Measurements from ENCODE around the gene UMPS.
"Not testable (repeated sequence)": the region's sequence is repeated elsewhere in the genome, so short reads cannot be mapped to it uniquely, and the experiment has no call there.

UMPS gene

GRCh38 chr3:124751501-124751900 is 21.2 kb downstream of the UMPS start:
- POLR2A ChIA-PET: no interaction called here
- TF ChIP-seq, protein P1, sequence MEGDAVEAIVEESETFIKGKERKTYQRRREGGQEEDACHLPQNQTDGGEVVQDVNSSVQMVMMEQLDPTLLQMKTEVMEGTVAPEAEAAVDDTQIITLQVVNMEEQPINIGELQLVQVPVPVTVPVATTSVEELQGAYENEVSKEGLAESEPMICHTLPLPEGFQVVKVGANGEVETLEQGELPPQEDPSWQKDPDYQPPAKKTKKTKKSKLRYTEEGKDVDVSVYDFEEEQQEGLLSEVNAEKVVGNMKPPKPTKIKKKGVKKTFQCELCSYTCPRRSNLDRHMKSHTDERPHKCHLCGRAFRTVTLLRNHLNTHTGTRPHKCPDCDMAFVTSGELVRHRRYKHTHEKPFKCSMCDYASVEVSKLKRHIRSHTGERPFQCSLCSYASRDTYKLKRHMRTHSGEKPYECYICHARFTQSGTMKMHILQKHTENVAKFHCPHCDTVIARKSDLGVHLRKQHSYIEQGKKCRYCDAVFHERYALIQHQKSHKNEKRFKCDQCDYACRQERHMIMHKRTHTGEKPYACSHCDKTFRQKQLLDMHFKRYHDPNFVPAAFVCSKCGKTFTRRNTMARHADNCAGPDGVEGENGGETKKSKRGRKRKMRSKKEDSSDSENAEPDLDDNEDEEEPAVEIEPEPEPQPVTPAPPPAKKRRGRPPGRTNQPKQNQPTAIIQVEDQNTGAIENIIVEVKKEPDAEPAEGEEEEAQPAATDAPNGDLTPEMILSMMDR (IDR thresholded peaks at IDR 0.05; ENCODE audit: control extremely low read depth, extremely low read depth, low read depth, missing control alignments): no peak
- DNase-seq (ENCODE audit: extremely low spot score): no peak
- CTCF ChIA-PET: interaction anchor here (1.5 kb wide), 1 partner anchor 10 kb away, joined by 7 read pairs; no protein-coding TSS in a partner anchor

DNA sequence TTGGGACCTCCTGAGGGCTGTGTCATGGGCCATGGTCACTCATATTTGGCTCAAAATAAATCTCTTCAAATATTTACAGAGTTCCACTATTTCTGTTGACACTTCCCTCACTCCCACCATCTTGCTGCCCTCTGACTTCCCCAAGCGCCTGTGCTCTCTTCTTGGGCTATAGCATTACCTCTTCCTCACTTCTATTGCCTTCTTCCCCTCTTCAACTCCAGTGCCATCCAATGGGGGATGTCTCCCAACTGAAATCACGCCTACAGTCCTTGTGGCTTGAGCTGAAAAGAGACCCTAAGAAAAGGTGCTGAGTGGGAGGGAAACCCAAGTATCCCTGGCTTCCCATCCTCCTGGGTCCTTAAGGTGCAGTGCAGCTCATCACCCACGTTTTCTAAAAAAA is 21.8 kb downstream of the UMPS start:
- CTCF ChIA-PET: interaction anchor here (1.5 kb wide), 1 partner anchor 9 kb away, joined by 7 read pairs; no protein-coding TSS in a partner anchor
- POLR2A ChIA-PET: no interaction called here
- DNase-seq (ENCODE audit: extremely low spot score): no peak
- TF ChIP-seq, protein P1 (IDR thresholded peaks at IDR 0.05; ENCODE audit: control extremely low read depth, extremely low read depth, low read depth, missing control alignments): no peak

GRCh38 chr3:124757926-124758325 is 27.7 kb downstream of the UMPS start:
- POLR2A ChIA-PET: not testable (repeated sequence)
- CTCF ChIA-PET: interaction anchor here (4.3 to 6.9 kb wide), 3 partner anchors 11 to 146 kb away, joined by 16 to 215 read pairs (median 36); no protein-coding TSS in a partner anchor

GRCh38 chr3:124758851-124759635 is 28.8 kb downstream of the UMPS start:
- no peak for DNase-seq (ENCODE audit: extremely low spot score)
- CTCF ChIA-PET: interaction anchor here (1.9 to 6.9 kb wide), 9 partner anchors 10 to 827 kb away, joined by 5 to 215 read pairs (median 27); partner anchors contain the start of gene MUC13
- POLR2A ChIA-PET: no interaction called here
- TF ChIP-seq, protein P1 (IDR thresholded peaks at IDR 0.05; ENCODE audit: control extremely low read depth, extremely low read depth, low read depth, missing control alignments): no peak

More at GRCh38 chr3:124757926-124758325, 27.7 kb downstream of the UMPS start:
- not testable (repeated sequence) for DNase-seq (ENCODE audit: extremely low spot score)

GRCh38 chr3:124759666-124760401 is 29.6 kb downstream of the UMPS start:
- ChIA-PET CTCF (interaction anchor here (1.0 to 6.9 kb wide), 29 partner anchors 9 to 826 kb away, joined by 3 to 215 read pairs (median 8); partner anchors contain the start of gene MUC13), POLR2A (no interaction called here)
- DNase-seq (ENCODE audit: extremely low spot score): no peak
- TF ChIP-seq, protein P1 (IDR thresholded peaks at IDR 0.05; ENCODE audit: control extremely low read depth, extremely low read depth, low read depth, missing control alignments): no peak

GRCh38 chr3:124760601-124761000 is 30.3 kb downstream of the UMPS start:
- CTCF ChIA-PET: interaction anchor here (0.6 to 6.9 kb wide), 58 partner anchors 8 to 870 kb away, joined by 3 to 215 read pairs (median 5); partner anchors contain the start of gene MUC13
- TF ChIP-seq, protein P1 (IDR thresholded peaks at IDR 0.05; ENCODE audit: control extremely low read depth, extremely low read depth, low read depth, missing control alignments): no peak
- DNase-seq (ENCODE audit: extremely low spot score): no peak
- POLR2A ChIA-PET: interaction anchor here (0.6 kb wide), 1 partner anchor 141 kb away, joined by 3 read pairs; no protein-coding TSS in a partner anchor
